Calu3 (cell line): ENCODE results near the gene TMIE. TPM values are rescaled to one million over a fixed set of nuclear protein-coding genes. Genes with fewer than 3 reads are reported as not detected.

Experiments used
- BruUV-seq: library from RNA; stranded (reverse); fragments of 400-500 nt; replicated peaks from 2 replicates; lab custom pipeline; 2021; lab: Mats Ljungman, UMichigan
- CTCF ChIA-PET: fragments of 300-600 bp; sonication (Branson Sonifier 250); formaldehyde crosslinking; loops from one replicate; lab custom pipeline; 2022; ENCODE audit warnings: antibody characterized with exemption; lab: Charles Lee
- DNase-seq: peaks from one replicate; pipeline ENCODE4 v3.0.0; 2022
- H3K27ac Mint-ChIP-seq: one replicate; pipeline ENCODE4 v1.8.0; 2022; ENCODE audit warnings: mixed read lengths; ENCODE audit not compliant: unreplicated experiment
- H3K27me3 Mint-ChIP-seq: one replicate; pipeline ENCODE4 v1.8.0; 2022; ENCODE audit warnings: mixed read lengths; ENCODE audit not compliant: unreplicated experiment
- H3K36me3 Mint-ChIP-seq: one replicate; pipeline ENCODE4 v1.8.0; 2022; ENCODE audit warnings: mild to moderate bottlenecking, moderate library complexity, mixed read lengths; ENCODE audit not compliant: insufficient read depth, unreplicated experiment
- H3K4me1 Mint-ChIP-seq: one replicate; pipeline ENCODE4 v1.8.0; 2022; ENCODE audit warnings: mild to moderate bottlenecking, low read depth, mixed read lengths; ENCODE audit not compliant: unreplicated experiment
- H3K4me3 Mint-ChIP-seq: one replicate; pipeline ENCODE4 v1.8.0; 2022; ENCODE audit warnings: mild to moderate bottlenecking, low read depth, moderate library complexity, mixed read lengths; ENCODE audit not compliant: unreplicated experiment
- H3K9me3 Mint-ChIP-seq: one replicate; pipeline ENCODE4 v1.8.0; 2022; ENCODE audit warnings: low read depth, mixed read lengths; ENCODE audit not compliant: unreplicated experiment
- CTCF ChIP-seq: fragments of 200-600 bp; IDR thresholded peaks from one replicate; pipeline ENCODE4 v1.8.0; 2022; ENCODE audit warnings: antibody characterized with exemption; ENCODE audit not compliant: unreplicated experiment
- intact Hi-C: fragments of 100-400 bp; cut with micrococcal nuclease; formaldehyde crosslinking; loops from one replicate; pipeline ENCODE4 v1.10.0; 2022; ENCODE audit not compliant: unreplicated experiment
- total RNA-seq: library from RNA; stranded (reverse); gene quantifications from 2 replicates; pipeline ENCODE4 v1.2.3, GENCODE V29; 2022

TMIE gene
- total RNA-seq, 1 experiment from 2014 or later = 0.26 TPM

GRCh38 chr3:46674031-46674845 is 27.0 kb upstream of the TMIE start:
- no peaks in the 10 kb centered on the region for H3K27me3 Mint-ChIP-seq
- no peak overlapping the region for H3K4me3 Mint-ChIP-seq
- no TSS peak for BruUV-seq
- intact Hi-C loops = no loop called here
- H3K27ac Mint-ChIP-seq = no peak overlapping the region
- no peak for TF ChIP-seq CTCF
- CTCF ChIA-PET = interaction anchor here (0.6 kb wide), 1 partner anchor 50 kb away, joined by 4 read pairs; no protein-coding TSS in a partner anchor
- no peaks in the 10 kb centered on the region for H3K4me1 Mint-ChIP-seq
- H3K9me3 Mint-ChIP-seq = no peaks in the 10 kb centered on the region
- H3K36me3 Mint-ChIP-seq = peaks cover 1% of the 10 kb centered on the region
- no peak for DNase-seq

- Mint-ChIP-seq H3K4me3 (no peak overlapping the region), H3K27me3 (no peaks in the 10 kb centered on the region), H3K27ac (no peak overlapping the region), H3K36me3 (peaks cover 10% of the 10 kb centered on the region), H3K4me1 (no peaks in the 10 kb centered on the region), H3K9me3 (no peaks in the 10 kb centered on the region)
- BruUV-seq = no TSS peak
- no peak for TF ChIP-seq CTCF
- DNase-seq = no peak
- CTCF ChIA-PET = no interaction called here
- intact Hi-C loops = no loop called here
Observed at GRCh38 chr3:46675426-46675825, 25.8 kb upstream of the TMIE start.

- H3K27ac Mint-ChIP-seq = no peak overlapping the region
- no TSS peak for BruUV-seq
- intact Hi-C loops = no loop called here
- peaks cover 15% of the 10 kb centered on the region for H3K36me3 Mint-ChIP-seq
- no peak for DNase-seq
- TF ChIP-seq CTCF = no peak
- H3K9me3 Mint-ChIP-seq = no peaks in the 10 kb centered on the region
- CTCF ChIA-PET = no interaction called here
- no peak overlapping the region for H3K4me3 Mint-ChIP-seq
- H3K4me1 Mint-ChIP-seq = no peaks in the 10 kb centered on the region
- H3K27me3 Mint-ChIP-seq = no peaks in the 10 kb centered on the region
Observed at GRCh38 chr3:46675843-46676567, 25.2 kb upstream of the TMIE start.

DNA sequence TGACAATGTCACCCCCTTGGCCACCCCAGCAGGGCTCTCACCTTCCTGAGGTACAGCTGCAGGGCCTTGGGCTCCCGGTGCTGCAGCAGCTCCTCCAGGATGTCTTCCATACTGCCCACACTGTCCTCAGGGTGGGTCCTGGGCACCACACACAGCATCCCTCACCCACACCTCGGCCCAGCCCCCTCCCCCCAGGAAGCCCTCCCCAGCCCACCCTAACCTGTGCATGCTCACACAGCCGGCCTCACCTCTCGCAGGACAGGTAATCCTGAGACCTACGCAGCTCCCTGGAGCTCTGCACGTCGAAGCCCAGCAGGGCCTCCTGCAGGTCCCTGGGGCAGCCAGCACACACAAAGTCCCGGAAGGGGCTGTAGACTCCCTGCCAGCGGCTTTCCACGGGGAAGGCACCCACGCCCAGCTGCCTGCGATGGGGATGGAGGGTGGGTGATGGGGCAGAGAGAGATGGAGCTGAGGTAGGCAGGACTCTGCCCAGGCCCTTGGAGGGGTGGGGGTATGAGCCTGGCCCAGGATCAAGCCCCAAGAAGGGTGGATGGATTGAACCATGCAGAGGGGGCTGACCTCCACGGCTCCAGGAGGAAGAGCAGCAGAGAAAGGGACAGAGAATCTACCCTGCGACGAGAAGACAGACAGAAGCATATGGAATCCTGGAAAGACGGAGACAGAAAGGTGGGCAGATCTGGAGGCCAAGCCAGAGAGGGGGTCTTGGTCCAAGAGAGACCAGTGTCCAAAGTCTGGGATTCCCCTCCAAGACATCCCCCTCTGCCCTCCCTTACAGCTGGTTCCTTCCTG is 24.4 kb upstream of the TMIE start:
- H3K4me1 Mint-ChIP-seq = no peaks in the 10 kb centered on the region
- no peak overlapping the region for H3K4me3 Mint-ChIP-seq
- CTCF ChIA-PET = no interaction called here
- H3K9me3 Mint-ChIP-seq = no peaks in the 10 kb centered on the region
- H3K27ac Mint-ChIP-seq = no peak overlapping the region
- TF ChIP-seq CTCF = no peak
- peaks cover 20% of the 10 kb centered on the region for H3K36me3 Mint-ChIP-seq
- no TSS peak for BruUV-seq
- intact Hi-C loops = no loop called here
- H3K27me3 Mint-ChIP-seq = no peaks in the 10 kb centered on the region
- DNase-seq = no peak
